Measurements from ENCODE around the gene SPRR3.

DNA sequence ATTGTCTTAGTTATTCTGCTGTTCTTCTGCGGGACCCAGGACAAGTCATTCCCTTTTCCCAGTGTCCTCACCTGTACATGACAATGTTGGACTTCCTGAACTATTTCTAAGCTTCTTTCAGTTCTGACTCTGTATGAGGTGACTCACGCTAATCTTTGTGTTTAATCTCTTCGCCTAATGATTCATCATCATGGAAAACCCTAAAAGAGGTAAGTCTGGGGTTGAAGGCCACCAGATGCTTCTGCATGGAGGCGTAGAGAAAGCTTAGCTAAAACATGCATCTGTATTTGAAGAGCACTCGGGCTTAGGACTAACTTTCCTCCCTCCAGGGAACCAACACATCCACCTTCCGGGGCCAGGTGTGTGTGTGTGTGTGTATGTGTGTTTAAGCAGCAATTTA is 47.1 kb upstream of the SPRR3 start:
- TF ChIP-seq, protein P1, sequence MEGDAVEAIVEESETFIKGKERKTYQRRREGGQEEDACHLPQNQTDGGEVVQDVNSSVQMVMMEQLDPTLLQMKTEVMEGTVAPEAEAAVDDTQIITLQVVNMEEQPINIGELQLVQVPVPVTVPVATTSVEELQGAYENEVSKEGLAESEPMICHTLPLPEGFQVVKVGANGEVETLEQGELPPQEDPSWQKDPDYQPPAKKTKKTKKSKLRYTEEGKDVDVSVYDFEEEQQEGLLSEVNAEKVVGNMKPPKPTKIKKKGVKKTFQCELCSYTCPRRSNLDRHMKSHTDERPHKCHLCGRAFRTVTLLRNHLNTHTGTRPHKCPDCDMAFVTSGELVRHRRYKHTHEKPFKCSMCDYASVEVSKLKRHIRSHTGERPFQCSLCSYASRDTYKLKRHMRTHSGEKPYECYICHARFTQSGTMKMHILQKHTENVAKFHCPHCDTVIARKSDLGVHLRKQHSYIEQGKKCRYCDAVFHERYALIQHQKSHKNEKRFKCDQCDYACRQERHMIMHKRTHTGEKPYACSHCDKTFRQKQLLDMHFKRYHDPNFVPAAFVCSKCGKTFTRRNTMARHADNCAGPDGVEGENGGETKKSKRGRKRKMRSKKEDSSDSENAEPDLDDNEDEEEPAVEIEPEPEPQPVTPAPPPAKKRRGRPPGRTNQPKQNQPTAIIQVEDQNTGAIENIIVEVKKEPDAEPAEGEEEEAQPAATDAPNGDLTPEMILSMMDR (IDR thresholded peaks at IDR 0.05) = no peak
- TF ChIP-seq POLR2A (IDR thresholded peaks at IDR 0.05) = no peak

Data from esophagus squamous epithelium (tissue), 4 donors.